HEK293 (cell line): Measurements from ENCODE around the gene IL20RA.

ENCODE experiments used
- CTCF ChIA-PET: fragments of 350-600 bp; formaldehyde crosslinking; extraction: SDS; loops from one replicate; lab custom pipeline; 2021; ENCODE audit warnings: antibody characterized with exemption; lab: Yijun Ruan, JAX
- POLR2A ChIA-PET: fragments of 300-600 bp; formaldehyde crosslinking; extraction: SDS; loops from one replicate; lab custom pipeline; 2020; ENCODE audit warnings: antibody characterized with exemption, inconsistent platforms; lab: Yijun Ruan, JAX
- H3K27ac ChIP-seq: fragments of 200-500 bp; sonication (Bioruptor generic); 2 replicates; pipeline ENCODE4 v1.5.1; 2014; ENCODE audit warnings: low read depth, low read length, control low read depth, inconsistent platforms; ENCODE audit errors: extremely low read depth
- H3K36me3 ChIP-seq, 2 experiments: fragments of 200-500 bp in 1 of 2; sonication (Bioruptor generic) in 1 of 2; 1 replicate in 1 of 2; 2 replicates in 1 of 2; pipeline ENCODE4 v1.5.1; 2014 to 2017; ENCODE audit warnings: inconsistent platforms in 2 of 2, low read length in 2 of 2; ENCODE audit not compliant: control insufficient read depth in 2 of 2, insufficient read depth in 1 of 2
- H3K4me1 ChIP-seq: fragments of 200-500 bp; sonication (Bioruptor generic); 2 replicates; pipeline ENCODE4 v1.5.1; 2014; ENCODE audit warnings: mild to moderate bottlenecking, low read length, inconsistent platforms; ENCODE audit not compliant: control insufficient read depth, insufficient read depth
- H3K4me3 ChIP-seq: 2 replicates; pipeline ENCODE4 v1.5.1; 2011; ENCODE audit warnings: low read depth, mild to moderate bottlenecking, control low read depth, low read length, moderate library complexity
- H3K9me3 ChIP-seq: fragments of 200-500 bp; sonication (Bioruptor generic); 2 replicates; pipeline ENCODE4 v1.5.1; 2014; ENCODE audit warnings: low read depth, low read length, inconsistent platforms; ENCODE audit not compliant: control insufficient read depth, insufficient read depth
- AEBP2 ChIP-seq: fragments of 450-650 bp; formaldehyde crosslinking; IDR thresholded peaks from 2 replicates; pipeline ENCODE4 v1.5.1; 2016; ENCODE audit warnings: missing biosample characterization, missing genetic modification characterization, borderline replicate concordance
- BCL6B ChIP-seq: fragments of 450-650 bp; formaldehyde crosslinking; IDR thresholded peaks from 2 replicates; pipeline ENCODE4 v1.5.1; 2017; ENCODE audit warnings: missing biosample characterization, missing genetic modification characterization
- FEZF1 ChIP-seq: fragments of 450-650 bp; formaldehyde crosslinking; IDR thresholded peaks from 2 replicates; pipeline ENCODE4 v1.5.1; 2016; ENCODE audit warnings: missing biosample characterization, missing genetic modification characterization
- GLI2 ChIP-seq: fragments of 450-650 bp; formaldehyde crosslinking; IDR thresholded peaks from 2 replicates; pipeline ENCODE4; 2017; ENCODE audit warnings: missing biosample characterization, missing genetic modification characterization, low read depth, borderline replicate concordance
- MZF1 ChIP-seq: fragments of 450-650 bp; formaldehyde crosslinking; IDR thresholded peaks from 2 replicates; pipeline ENCODE4 v1.5.1; 2017; ENCODE audit warnings: missing biosample characterization, missing genetic modification characterization, borderline replicate concordance
- PRDM10 ChIP-seq: fragments of 450-650 bp; formaldehyde crosslinking; IDR thresholded peaks from 2 replicates; pipeline ENCODE4 v1.5.1; 2016; ENCODE audit warnings: missing biosample characterization, missing genetic modification characterization
- SP3 ChIP-seq: fragments of 450-650 bp; formaldehyde crosslinking; IDR thresholded peaks from 2 replicates; pipeline ENCODE4 v1.5.1; 2016; ENCODE audit warnings: missing biosample characterization, missing genetic modification characterization
- ZBTB44 ChIP-seq: fragments of 450-650 bp; IDR thresholded peaks from 2 replicates; pipeline ENCODE4 v1.5.1; 2018; ENCODE audit warnings: missing biosample characterization, mild to moderate bottlenecking, missing genetic modification characterization
- ZBTB7A ChIP-seq: fragments of 450-650 bp; formaldehyde crosslinking; IDR thresholded peaks from 2 replicates; pipeline ENCODE4 v1.5.1; 2016; ENCODE audit warnings: low read depth, missing biosample characterization, missing genetic modification characterization
- ZNF121 ChIP-seq: fragments of 450-650 bp; formaldehyde crosslinking; IDR thresholded peaks from 2 replicates; pipeline ENCODE4 v1.5.1; 2016; ENCODE audit warnings: missing biosample characterization, missing genetic modification characterization
- ZNF26 ChIP-seq: fragments of 450-650 bp; formaldehyde crosslinking; IDR thresholded peaks from 2 replicates; pipeline ENCODE4 v1.5.1; 2016; ENCODE audit warnings: missing biosample characterization, missing genetic modification characterization
- ZNF433 ChIP-seq: fragments of 450-650 bp; formaldehyde crosslinking; IDR thresholded peaks from 2 replicates; pipeline ENCODE4 v1.5.1; 2016; ENCODE audit warnings: missing biosample characterization, missing genetic modification characterization, low read depth
- ZNF449 ChIP-seq: fragments of 450-650 bp; formaldehyde crosslinking; IDR thresholded peaks from 2 replicates; pipeline ENCODE4 v1.5.1; 2017; ENCODE audit warnings: missing biosample characterization, mild to moderate bottlenecking, missing genetic modification characterization, moderate library complexity
- ZNF660 ChIP-seq: fragments of 450-650 bp; IDR thresholded peaks from 2 replicates; pipeline ENCODE4 v1.5.1; 2018; ENCODE audit warnings: missing biosample characterization, mild to moderate bottlenecking, missing genetic modification characterization
- ZNF785 ChIP-seq: fragments of 450-650 bp; formaldehyde crosslinking; IDR thresholded peaks from 2 replicates; pipeline ENCODE4 v1.5.1; 2016; ENCODE audit warnings: missing biosample characterization, missing genetic modification characterization

The IL20RA gene

GRCh38 chr6:136963259-136963658, 81.5 kb downstream of the IL20RA start (continued):
- TF ChIP-seq ZBTB7A (tag by site-specific recombination) (no peak), ZNF121 (no peak), GLI2 (no peak), ZNF785 (tag by site-specific recombination) (no peak), SP3 (tag by site-specific recombination) (no peak), ZNF433 (tag by site-specific recombination) (no peak), ZNF26 (no peak), ZBTB44 (no peak), BCL6B (no peak)
- TF ChIP-seq, all 188 proteins: peak for 0

GRCh38 chr6:136962661-136963060, 82.1 kb downstream of the IL20RA start:
- Histone ChIP-seq H3K4me3 (no peak overlapping the region), H3K9me3 (no peaks in the 10 kb centered on the region), H3K4me1 (peaks cover 14% of the 10 kb centered on the region; the same call in 1 of the 2 replicates)
- TF ChIP-seq ZNF449 (tag by site-specific recombination) (no peak), ZNF660 (tag by site-specific recombination) (peak; percentile 48; the same call in 1 of the 2 replicates), PRDM10 (tag by site-specific recombination) (0 out of 2 replicates have a peak, but pooled peaks have one; percentile 13), AEBP2 (no peak), FEZF1 (tag by site-specific recombination) (peak; percentile 58), MZF1 (tag by site-specific recombination) (0 out of 2 replicates have a peak, but pooled peaks have one; percentile 43)
- TF ChIP-seq, all 188 proteins: peak for 4
- H3K27ac ChIP-seq = no peak overlapping the region
- ChIA-PET CTCF (interaction anchor here (0.5 to 1.1 kb wide), 2 partner anchors 42 to 117 kb away, joined by 3 to 4 read pairs; no protein-coding TSS in a partner anchor), POLR2A (no interaction called here)
- H3K36me3 ChIP-seq = no peaks in the 10 kb centered on the region
